Measurements from ENCODE around the gene FIGNL2.

DNA sequence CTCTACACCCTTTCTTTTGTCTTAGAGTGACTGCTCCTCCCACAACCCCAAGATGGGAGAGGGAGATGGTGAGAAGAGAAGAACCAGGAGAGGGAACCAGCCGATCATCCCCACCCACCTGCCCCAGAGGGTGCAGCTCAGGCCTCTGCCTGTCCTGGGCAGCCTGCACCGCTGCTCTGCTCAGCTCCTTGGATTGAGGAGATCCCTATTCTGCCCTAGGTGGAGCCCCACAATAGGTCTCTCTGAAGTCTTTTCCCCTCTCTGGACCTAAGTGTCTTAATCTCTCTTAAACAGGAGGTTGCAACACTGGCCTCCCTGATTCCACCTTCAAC lies 41.6 kb upstream of the FIGNL2 start:
- TF ChIP-seq CTCF (IDR thresholded peaks at IDR 0.05) (no peak), POLR2A (IDR thresholded peaks at IDR 0.05) (no peak), EP300 (IDR thresholded peaks at IDR 0.05; ENCODE audit: low read depth) (no peak), POLR2AphosphoS5 (IDR thresholded peaks at IDR 0.05) (no peak)
